ENCODE measurements around the gene DNMBP.
"Not testable (repeated sequence)": the region's sequence is repeated elsewhere in the genome, so short reads cannot be mapped to it uniquely, and the experiment has no call there.

The DNMBP gene

GRCh38 chr10:99869581-99870122 lies 140.1 kb downstream of the DNMBP start:
- DNase-seq (ENCODE audit: low spot score), result no peak

- DNase-seq (ENCODE audit: low spot score), result not testable (repeated sequence)
These were observed 142.5 kb downstream of the DNMBP start for GRCh38 chr10:99867250-99867649.

- not testable (repeated sequence) for DNase-seq (ENCODE audit: low spot score)
These were observed 146.1 kb downstream of the DNMBP start for GRCh38 chr10:99863535-99864240.

GRCh38 chr10:99860466-99860865 lies 149.3 kb downstream of the DNMBP start:
- no peak for DNase-seq (ENCODE audit: low spot score)

DNA sequence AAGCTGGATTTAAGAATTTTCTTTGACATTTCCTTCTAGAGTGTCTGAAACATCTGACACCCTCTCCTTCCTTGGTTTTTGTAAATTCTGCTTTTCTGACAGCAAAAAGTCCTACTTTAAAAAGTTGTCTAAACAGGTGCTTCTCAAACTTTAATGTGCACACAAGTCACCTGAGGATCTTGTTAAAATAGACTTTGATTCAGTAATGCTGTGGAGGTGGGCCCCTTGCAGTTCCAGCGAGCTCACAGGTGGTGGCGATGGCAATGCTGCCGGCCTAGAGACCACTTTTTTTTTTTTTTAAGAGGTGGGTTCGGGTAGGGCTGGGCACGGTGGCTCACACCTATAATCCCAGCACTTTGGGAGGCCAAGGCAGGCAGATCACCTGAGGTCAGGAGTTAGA lies 150.2 kb downstream of the DNMBP start:
- no peak for DNase-seq (ENCODE audit: low spot score)

DNA sequence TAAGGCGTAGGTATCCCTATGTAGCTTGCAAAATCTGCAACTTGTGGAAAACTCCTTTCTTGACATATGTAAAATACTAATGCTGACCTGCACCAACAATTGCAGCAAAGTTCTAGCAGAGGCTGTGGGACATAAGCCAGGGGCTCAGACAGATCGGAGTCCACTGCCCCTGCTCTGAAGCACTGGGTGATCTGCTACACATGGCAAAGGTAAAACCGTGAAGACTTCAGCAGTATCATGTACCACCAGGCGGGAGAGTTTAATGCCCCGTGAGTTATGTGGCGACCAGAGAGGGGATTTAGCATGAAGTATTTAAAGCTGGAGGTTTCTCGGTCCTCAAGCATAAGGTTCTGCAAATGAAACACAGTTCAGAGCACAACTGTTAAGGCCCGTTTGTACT lies 150.9 kb downstream of the DNMBP start:
- no peak for DNase-seq (ENCODE audit: low spot score)

GRCh38 chr10:99855479-99856071 lies 154.2 kb downstream of the DNMBP start:
- DNase-seq (ENCODE audit: low spot score), result no peak

- peak; percentile 60 for DNase-seq (ENCODE audit: low spot score)
These were observed 154.9 kb downstream of the DNMBP start for GRCh38 chr10:99854860-99855259.

DNA sequence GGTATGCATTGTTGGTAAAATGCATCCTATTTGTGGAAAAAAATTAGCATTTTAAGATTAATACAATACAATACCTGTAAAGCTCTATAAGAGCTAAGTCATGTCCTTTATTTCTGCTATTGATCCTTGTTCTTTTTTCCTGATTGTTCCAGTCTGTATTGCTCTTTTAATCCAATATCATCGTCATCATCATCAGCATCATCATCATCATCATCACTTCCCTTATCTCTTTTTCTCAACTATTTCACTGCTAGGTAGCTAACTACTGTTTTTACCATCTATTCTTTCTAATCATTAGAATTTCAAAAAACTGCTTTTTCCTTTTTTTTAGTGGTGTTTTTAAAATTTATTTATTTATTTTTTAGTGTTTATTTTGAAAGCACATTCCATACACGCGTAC lies 156.1 kb downstream of the DNMBP start:
- DNase-seq (ENCODE audit: low spot score), result no peak

GRCh38 chr10:99852481-99853213 lies 157.1 kb downstream of the DNMBP start:
- no peak for DNase-seq (ENCODE audit: low spot score)

DNA sequence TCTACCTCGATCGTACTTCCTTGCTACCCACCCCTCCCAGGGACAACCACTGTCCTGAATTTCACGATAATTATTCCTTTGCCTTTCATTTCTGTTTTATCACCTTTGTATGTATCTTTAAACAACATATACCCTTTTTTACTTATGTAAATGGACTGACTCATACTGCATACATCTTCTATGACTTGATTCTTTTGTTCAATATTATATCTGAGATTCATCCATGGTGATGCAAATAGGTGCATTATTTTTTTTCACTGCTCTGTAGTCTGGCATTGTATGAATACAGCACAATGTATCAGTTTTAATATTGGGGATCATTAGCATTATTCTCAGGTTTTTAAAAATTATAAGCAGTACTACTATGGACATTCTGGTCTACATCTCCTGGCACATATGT lies 157.9 kb downstream of the DNMBP start:
- no peak for DNase-seq (ENCODE audit: low spot score)

GRCh38 chr10:99850767-99851340 lies 158.9 kb downstream of the DNMBP start:
- DNase-seq (ENCODE audit: low spot score), result no peak

GRCh38 chr10:99850021-99850766 lies 159.6 kb downstream of the DNMBP start:
- no peak for DNase-seq (ENCODE audit: low spot score)

GRCh38 chr10:99849536-99849935 lies 160.2 kb downstream of the DNMBP start:
- no peak for DNase-seq (ENCODE audit: low spot score)

GRCh38 chr10:99849057-99849456 lies 160.7 kb downstream of the DNMBP start:
- no peak for DNase-seq (ENCODE audit: low spot score)

- peak; percentile 94 for DNase-seq (ENCODE audit: low spot score)
These were observed 163.8 kb downstream of the DNMBP start for GRCh38 chr10:99845837-99846382.

GRCh38 chr10:99844433-99844955 lies 165.3 kb downstream of the DNMBP start:
- DNase-seq (ENCODE audit: low spot score), result no peak

- no peak for DNase-seq (ENCODE audit: low spot score)
These were observed 166.4 kb downstream of the DNMBP start for GRCh38 chr10:99843310-99843709.

GRCh38 chr10:99841746-99842145 lies 168.0 kb downstream of the DNMBP start:
- DNase-seq (ENCODE audit: low spot score), result no peak

DNA sequence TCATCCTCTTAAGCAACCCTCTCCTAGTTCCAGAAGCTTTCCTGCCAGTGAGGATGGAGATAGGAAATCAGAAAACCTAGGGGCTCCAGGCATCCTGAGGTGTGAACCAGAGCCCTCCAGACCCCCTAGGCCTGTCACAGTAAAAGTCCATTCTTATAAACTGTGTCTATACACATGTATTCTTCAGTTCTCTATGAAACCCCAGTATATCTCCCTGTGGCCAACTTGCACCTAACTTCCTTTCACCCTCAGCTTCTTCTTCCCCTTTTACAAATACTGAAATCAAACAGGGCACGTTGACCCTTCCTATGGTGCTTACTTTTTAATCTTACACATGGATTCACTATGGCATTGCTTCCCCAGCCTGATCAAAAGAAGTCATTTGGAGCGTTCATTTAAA lies 168.9 kb downstream of the DNMBP start:
- not testable (repeated sequence) for DNase-seq (ENCODE audit: low spot score)

GRCh38 chr10:99836711-99837110 lies 173.0 kb downstream of the DNMBP start:
- DNase-seq (ENCODE audit: low spot score), result no peak

Data from Ammon's horn (tissue), 1 donor.